Thyroid gland (tissue), 4 donors: ENCODE data around the gene LRRK2.

Experiments used
- POLR2A ChIP-seq, 2 donors: fragments of 450-650 bp; IDR thresholded peaks; one replicate each; pipeline ENCODE4 v1.6.1; 2017; ENCODE audit warnings: antibody characterized with exemption in 2 of 2, mild to moderate bottlenecking in 2 of 2, moderate library complexity in 1 of 2
- TF ChIP-seq, protein P1 (sequence below), 6 experiments: fragments of 200-600 bp in 3 of 6; fragments of 450-650 bp in 3 of 6; sonication (generic) in 3 of 6; IDR thresholded peaks; one replicate each; pipeline ENCODE4 v1.5.1; 2016 to 2019; ENCODE audit warnings: antibody characterized with exemption in 6 of 6, mild to moderate bottlenecking in 2 of 6, inconsistent platforms in 1 of 6, moderate library complexity in 1 of 6

DNA sequence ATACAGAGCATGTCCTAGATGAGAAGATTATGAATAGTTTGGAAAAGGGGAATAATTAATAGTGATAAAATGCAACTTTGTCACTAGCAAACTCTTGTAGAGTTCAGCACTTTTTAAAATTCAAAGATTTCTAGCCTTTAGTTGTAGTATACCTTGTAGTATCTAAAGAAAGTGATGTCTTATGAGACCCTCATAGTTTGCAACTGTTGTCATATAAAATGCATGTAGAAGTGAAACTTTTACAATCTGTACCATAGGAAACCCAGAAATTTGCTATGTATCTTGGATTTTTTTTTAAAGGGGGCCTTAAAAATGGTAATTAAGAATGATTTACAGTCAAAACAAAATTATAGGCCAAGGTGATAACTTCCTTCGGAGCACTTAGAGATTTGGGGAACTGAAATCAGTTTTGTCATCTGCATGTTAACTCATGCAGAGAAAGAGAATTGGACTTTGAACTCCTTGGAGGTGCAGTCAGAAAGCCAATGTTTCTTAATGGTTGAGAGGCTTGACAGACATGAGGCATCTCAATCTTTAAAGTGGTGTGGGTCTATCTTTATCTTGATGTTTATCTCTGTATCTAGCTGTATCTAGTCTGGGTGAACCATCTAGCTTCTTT lies 1.3 kb downstream of the LRRK2 start:
- TF ChIP-seq, protein P1, sequence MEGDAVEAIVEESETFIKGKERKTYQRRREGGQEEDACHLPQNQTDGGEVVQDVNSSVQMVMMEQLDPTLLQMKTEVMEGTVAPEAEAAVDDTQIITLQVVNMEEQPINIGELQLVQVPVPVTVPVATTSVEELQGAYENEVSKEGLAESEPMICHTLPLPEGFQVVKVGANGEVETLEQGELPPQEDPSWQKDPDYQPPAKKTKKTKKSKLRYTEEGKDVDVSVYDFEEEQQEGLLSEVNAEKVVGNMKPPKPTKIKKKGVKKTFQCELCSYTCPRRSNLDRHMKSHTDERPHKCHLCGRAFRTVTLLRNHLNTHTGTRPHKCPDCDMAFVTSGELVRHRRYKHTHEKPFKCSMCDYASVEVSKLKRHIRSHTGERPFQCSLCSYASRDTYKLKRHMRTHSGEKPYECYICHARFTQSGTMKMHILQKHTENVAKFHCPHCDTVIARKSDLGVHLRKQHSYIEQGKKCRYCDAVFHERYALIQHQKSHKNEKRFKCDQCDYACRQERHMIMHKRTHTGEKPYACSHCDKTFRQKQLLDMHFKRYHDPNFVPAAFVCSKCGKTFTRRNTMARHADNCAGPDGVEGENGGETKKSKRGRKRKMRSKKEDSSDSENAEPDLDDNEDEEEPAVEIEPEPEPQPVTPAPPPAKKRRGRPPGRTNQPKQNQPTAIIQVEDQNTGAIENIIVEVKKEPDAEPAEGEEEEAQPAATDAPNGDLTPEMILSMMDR (IDR thresholded peaks at IDR 0.05): no peak
- TF ChIP-seq POLR2A (IDR thresholded peaks at IDR 0.05): no peak
